ENCODE measurements around the gene CEP112. TPM values are rescaled to one million over a fixed set of nuclear protein-coding genes. Genes with fewer than 3 reads are reported as not detected.

Gene CEP112
- total RNA-seq, 1 donor from 2014 or later, result 13.9 TPM

- no peaks in the 10 kb centered on the region for H3K4me1 ChIP-seq (ENCODE audit: insufficient read depth, low read length)
- H2AFZ ChIP-seq (ENCODE audit: low read depth, low read length), result no peak overlapping the region
- no peak overlapping the region for H3K4me2 ChIP-seq (ENCODE audit: low read length)
- peaks cover 10% of the 10 kb centered on the region for H3K27me3 Mint-ChIP-seq (ENCODE audit: low read depth, unreplicated experiment)
- H3K4me3 ChIP-seq (ENCODE audit: insufficient read depth, low read depth, low read length), result no peak overlapping the region
- FAIRE-seq (no peak), DNase-seq (ENCODE audit: low read depth) (no peak)
- H3K4me3 Mint-ChIP-seq (ENCODE audit: unreplicated experiment), result no peak overlapping the region
- no peak overlapping the region for H3K9ac ChIP-seq (ENCODE audit: low read length)
- no peak overlapping the region for H3K27ac ChIP-seq (ENCODE audit: low read depth, low read length)
- H3K27ac Mint-ChIP-seq (ENCODE audit: unreplicated experiment), result no peak overlapping the region
- no peaks in the 10 kb centered on the region for H3K36me3 ChIP-seq (ENCODE audit: insufficient read depth, low read length)
- no peaks in the 10 kb centered on the region for H3K9me3 Mint-ChIP-seq (ENCODE audit: unreplicated experiment)
- TF ChIP-seq EZH2 (IDR thresholded peaks at IDR 0.05; ENCODE audit: insufficient read depth, low read length) (no peak), CTCF (IDR thresholded peaks at IDR 0.05; ENCODE audit: insufficient read depth, low read depth, low read length) (no peak)
- H3K9me3 ChIP-seq (ENCODE audit: insufficient read depth, low read depth, low read length), result no peaks in the 10 kb centered on the region
- no peaks in the 10 kb centered on the region for H4K20me1 ChIP-seq (ENCODE audit: insufficient read depth, low read length)
- peaks cover 4% of the 10 kb centered on the region for H3K4me1 Mint-ChIP-seq (ENCODE audit: low read depth, unreplicated experiment)
- peaks cover 2% of the 10 kb centered on the region for H3K36me3 Mint-ChIP-seq (ENCODE audit: low read depth, unreplicated experiment)
- no peaks in the 10 kb centered on the region for H3K79me2 ChIP-seq (ENCODE audit: insufficient read depth, low read length)
- no peaks in the 10 kb centered on the region for H3K27me3 ChIP-seq (ENCODE audit: insufficient read depth, low read length)
Observed at GRCh38 chr17:65589321-65589720, 602.6 kb downstream of the CEP112 start.

- H3K4me1 Mint-ChIP-seq (ENCODE audit: low read depth, unreplicated experiment), result no peaks in the 10 kb centered on the region
- Histone ChIP-seq H3K36me3 (ENCODE audit: insufficient read depth, low read length) (no peaks in the 10 kb centered on the region), H3K4me1 (ENCODE audit: insufficient read depth, low read length) (no peaks in the 10 kb centered on the region), H3K9me3 (ENCODE audit: insufficient read depth, low read depth, low read length) (no peaks in the 10 kb centered on the region), H3K27ac (ENCODE audit: low read depth, low read length) (no peak overlapping the region), H3K4me2 (ENCODE audit: low read length) (no peak overlapping the region), H3K27me3 (ENCODE audit: insufficient read depth, low read length) (no peaks in the 10 kb centered on the region), H3K9ac (ENCODE audit: low read length) (no peak overlapping the region), H3K79me2 (ENCODE audit: insufficient read depth, low read length) (no peaks in the 10 kb centered on the region), H2AFZ (ENCODE audit: low read depth, low read length) (no peak overlapping the region), H4K20me1 (ENCODE audit: insufficient read depth, low read length) (no peaks in the 10 kb centered on the region), H3K4me3 (ENCODE audit: insufficient read depth, low read depth, low read length) (no peak overlapping the region)
- H3K9me3 Mint-ChIP-seq (ENCODE audit: unreplicated experiment), result no peaks in the 10 kb centered on the region
- TF ChIP-seq CTCF (IDR thresholded peaks at IDR 0.05; ENCODE audit: insufficient read depth, low read depth, low read length) (no peak), EZH2 (IDR thresholded peaks at IDR 0.05; ENCODE audit: insufficient read depth, low read length) (no peak)
- H3K4me3 Mint-ChIP-seq (ENCODE audit: unreplicated experiment), result no peak overlapping the region
- FAIRE-seq, result no peak
- peaks cover 3% of the 10 kb centered on the region for H3K36me3 Mint-ChIP-seq (ENCODE audit: low read depth, unreplicated experiment)
- no peak for DNase-seq (ENCODE audit: low read depth)
- peaks cover 10% of the 10 kb centered on the region for H3K27me3 Mint-ChIP-seq (ENCODE audit: low read depth, unreplicated experiment)
- H3K27ac Mint-ChIP-seq (ENCODE audit: unreplicated experiment), result no peak overlapping the region
Observed at GRCh38 chr17:65588181-65588808, 603.6 kb downstream of the CEP112 start.

GRCh38 chr17:65587534-65588180, 604.3 kb downstream of the CEP112 start:
- H3K27me3 Mint-ChIP-seq (ENCODE audit: low read depth, unreplicated experiment), result peaks cover 10% of the 10 kb centered on the region
- no peak for DNase-seq (ENCODE audit: low read depth)

More at GRCh38 chr17:65587534-65588180, 604.3 kb downstream of the CEP112 start:
- Histone ChIP-seq H3K4me1 (ENCODE audit: insufficient read depth, low read length) (no peaks in the 10 kb centered on the region), H3K79me2 (ENCODE audit: insufficient read depth, low read length) (no peaks in the 10 kb centered on the region), H3K4me3 (ENCODE audit: insufficient read depth, low read depth, low read length) (no peak overlapping the region), H3K27ac (ENCODE audit: low read depth, low read length) (no peak overlapping the region), H2AFZ (ENCODE audit: low read depth, low read length) (no peak overlapping the region), H3K9me3 (ENCODE audit: insufficient read depth, low read depth, low read length) (no peaks in the 10 kb centered on the region), H4K20me1 (ENCODE audit: insufficient read depth, low read length) (no peaks in the 10 kb centered on the region), H3K9ac (ENCODE audit: low read length) (no peak overlapping the region), H3K36me3 (ENCODE audit: insufficient read depth, low read length) (no peaks in the 10 kb centered on the region), H3K4me2 (ENCODE audit: low read length) (no peak overlapping the region), H3K27me3 (ENCODE audit: insufficient read depth, low read length) (no peaks in the 10 kb centered on the region)
- TF ChIP-seq EZH2 (IDR thresholded peaks at IDR 0.05; ENCODE audit: insufficient read depth, low read length) (no peak), CTCF (IDR thresholded peaks at IDR 0.05; ENCODE audit: insufficient read depth, low read depth, low read length) (no peak)
- H3K27ac Mint-ChIP-seq (ENCODE audit: unreplicated experiment), result no peak overlapping the region
- H3K9me3 Mint-ChIP-seq (ENCODE audit: unreplicated experiment), result no peaks in the 10 kb centered on the region
- H3K4me3 Mint-ChIP-seq (ENCODE audit: unreplicated experiment), result no peak overlapping the region
- H3K4me1 Mint-ChIP-seq (ENCODE audit: low read depth, unreplicated experiment), result no peaks in the 10 kb centered on the region
- H3K36me3 Mint-ChIP-seq (ENCODE audit: low read depth, unreplicated experiment), result peaks cover 3% of the 10 kb centered on the region
- no peak for FAIRE-seq

All from astrocyte (in vitro differentiated cells and primary cell).